CD4-positive, alpha-beta T cell treated with Interleukin-15 for 4 hours (primary cell): ENCODE data around the gene PKN2.
"Not testable (repeated sequence)": the region's sequence is repeated elsewhere in the genome, so short reads cannot be mapped to it uniquely, and the experiment has no call there.

Source experiments
- DNase-seq: peaks from one replicate; pipeline ENCODE4 v3.0.0-alpha.2; 2020; ENCODE audit warnings: low spot score

PKN2 gene

GRCh38 chr1:88680471-88680870 is 3.6 kb upstream of the PKN2 start:
- no peak for DNase-seq

- no peak for DNase-seq
Observed at GRCh38 chr1:88680911-88681622, 3.0 kb upstream of the PKN2 start.

- peak; percentile 37 for DNase-seq
Observed at GRCh38 chr1:88684482-88685258, 597 bp downstream of the PKN2 start.

GRCh38 chr1:88685259-88685620 is 1.2 kb downstream of the PKN2 start:
- no peak for DNase-seq

GRCh38 chr1:88691540-88691939 is 7.5 kb downstream of the PKN2 start:
- no peak for DNase-seq

- DNase-seq = no peak
Observed at GRCh38 chr1:88695781-88696180, 11.7 kb downstream of the PKN2 start.

- DNase-seq = no peak
Observed at GRCh38 chr1:88697503-88697902, 13.4 kb downstream of the PKN2 start.

- no peak for DNase-seq
Observed at GRCh38 chr1:88698140-88698539, 14.1 kb downstream of the PKN2 start.

- DNase-seq = no peak
Observed at GRCh38 chr1:88698764-88699163, 14.7 kb downstream of the PKN2 start.

GRCh38 chr1:88700425-88701013 is 16.4 kb downstream of the PKN2 start:
- no peak for DNase-seq

- DNase-seq = no peak
Observed at GRCh38 chr1:88701275-88701674, 17.2 kb downstream of the PKN2 start.

- DNase-seq = not testable (repeated sequence)
Observed at GRCh38 chr1:88701793-88702192, 17.7 kb downstream of the PKN2 start.

- DNase-seq = no peak
Observed at GRCh38 chr1:88708011-88708410, 23.9 kb downstream of the PKN2 start.

GRCh38 chr1:88712907-88713306 is 28.8 kb downstream of the PKN2 start:
- not testable (repeated sequence) for DNase-seq

- not testable (repeated sequence) for DNase-seq
Observed at GRCh38 chr1:88716571-88716970, 32.5 kb downstream of the PKN2 start.

- no peak for DNase-seq
Observed at GRCh38 chr1:88722492-88722891, 38.4 kb downstream of the PKN2 start.

- no peak for DNase-seq
Observed at GRCh38 chr1:88726697-88727096, 42.6 kb downstream of the PKN2 start.

GRCh38 chr1:88727205-88727604 is 43.1 kb downstream of the PKN2 start:
- no peak for DNase-seq

GRCh38 chr1:88729297-88729696 is 45.2 kb downstream of the PKN2 start:
- no peak for DNase-seq

GRCh38 chr1:88730132-88730675 is 46.1 kb downstream of the PKN2 start:
- no peak for DNase-seq

GRCh38 chr1:88730995-88731394 is 46.9 kb downstream of the PKN2 start:
- no peak for DNase-seq

- DNase-seq = no peak
Observed at GRCh38 chr1:88731475-88732269, 47.6 kb downstream of the PKN2 start.
